NCI-H524 treated with DMSO at 0.1 percent for 48 hours (cell line): Measurements from ENCODE around the gene HOXA4.

Source experiments
- DNase-seq: peaks from one replicate; lab custom pipeline; 2025; lab: John Stamatoyannopoulos, UW

Gene HOXA4

GRCh38 chr7:27146491-27147198, 16.1 kb upstream of the HOXA4 start:
- DNase-seq: no peak

GRCh38 chr7:27145914-27146412, 15.4 kb upstream of the HOXA4 start:
- DNase-seq: no peak

GRCh38 chr7:27145165-27145913, 14.8 kb upstream of the HOXA4 start:
- no peak for DNase-seq

GRCh38 chr7:27144781-27145164, 14.2 kb upstream of the HOXA4 start:
- DNase-seq: no peak

GRCh38 chr7:27143950-27144780, 13.6 kb upstream of the HOXA4 start:
- DNase-seq: no peak

GRCh38 chr7:27143023-27143949, 12.7 kb upstream of the HOXA4 start, which contains the start of gene HOXA5:
Gene HOXA5, minus strand, starts transcription at chr7:27143681. Its CDS starts 74 bp downstream, at chr7:27143607.
- DNase-seq: peak; percentile 74

- DNase-seq: no peak
These were observed 12.0 kb upstream of the HOXA4 start for GRCh38 chr7:27142580-27143022.

GRCh38 chr7:27141923-27142579, 11.5 kb upstream of the HOXA4 start:
- DNase-seq: no peak

- DNase-seq: no peak
These were observed 10.8 kb upstream of the HOXA4 start for GRCh38 chr7:27141137-27141922.

- no peak for DNase-seq
These were observed 9.7 kb upstream of the HOXA4 start for GRCh38 chr7:27140126-27140857.

- no peak for DNase-seq
These were observed 9.0 kb upstream of the HOXA4 start for GRCh38 chr7:27139334-27140125.

GRCh38 chr7:27138985-27139333, 8.4 kb upstream of the HOXA4 start:
- DNase-seq: no peak

GRCh38 chr7:27138472-27138871, 7.9 kb upstream of the HOXA4 start:
- DNase-seq: no peak

GRCh38 chr7:27137640-27138315, 7.2 kb upstream of the HOXA4 start:
- DNase-seq: no peak

GRCh38 chr7:27134392-27134791, 3.8 kb upstream of the HOXA4 start:
- DNase-seq: no peak

- no peak for DNase-seq
These were observed 3.1 kb upstream of the HOXA4 start for GRCh38 chr7:27133409-27134231.

GRCh38 chr7:27132978-27133377, 2.4 kb upstream of the HOXA4 start:
- DNase-seq: no peak
